SU-DHL-6 (cell line): ENCODE results near the gene THSD4.

ENCODE experiments used
- H2AFZ ChIP-seq: fragments of 200-600 bp; sonication (generic); 2 replicates; pipeline ENCODE4 v1.6.1; 2014; ENCODE audit warnings: low read depth, mild to moderate bottlenecking, moderate library complexity, mixed read lengths, antibody characterized with exemption, low read length; ENCODE audit not compliant: severe bottlenecking
- H3F3A ChIP-seq: fragments of 200-600 bp; shearing (Covaris generic); 2 replicates; pipeline ENCODE4 v1.6.0; 2016; ENCODE audit warnings: antibody characterized with exemption, mild to moderate bottlenecking; ENCODE audit not compliant: insufficient read depth
- H3K27ac ChIP-seq: fragments of 200-600 bp; sonication (generic); 2 replicates; pipeline ENCODE4 v1.5.1; 2016; ENCODE audit warnings: low read depth, mild to moderate bottlenecking, low read length, moderate library complexity, mixed read lengths
- H3K27me3 ChIP-seq: fragments of 200-600 bp; sonication (generic), shearing (Covaris generic); 2 replicates; pipeline ENCODE4 v1.6.0; 2014; ENCODE audit warnings: mild to moderate bottlenecking, low read length
- H3K36me3 ChIP-seq: fragments of 200-600 bp; sonication (generic); 2 replicates; pipeline ENCODE4 v1.6.1; 2014; ENCODE audit warnings: mild to moderate bottlenecking, low read length, mixed read lengths
- H3K4me2 ChIP-seq: fragments of 300-600, 200-600 bp; shearing (Covaris generic), sonication (generic); 2 replicates; pipeline ENCODE4 v1.6.0; 2014; ENCODE audit warnings: low read length, low read depth, mild to moderate bottlenecking; ENCODE audit not compliant: poor library complexity, severe bottlenecking
- H3K4me3 ChIP-seq: fragments of 200-600 bp; sonication (generic); 2 replicates; pipeline ENCODE4 v1.5.1; 2014; ENCODE audit warnings: antibody characterized with exemption, low read length, mild to moderate bottlenecking, mixed read lengths; ENCODE audit not compliant: insufficient read depth, poor library complexity, severe bottlenecking
- H3K79me2 ChIP-seq: fragments of 200-600 bp; sonication (generic); 2 replicates; pipeline ENCODE4 v1.6.1; 2014; ENCODE audit warnings: mild to moderate bottlenecking, low read length, moderate library complexity; ENCODE audit not compliant: insufficient read depth
- H3K9ac ChIP-seq: fragments of 200-600 bp; sonication (generic); 2 replicates; pipeline ENCODE4 v1.7.0; 2014; ENCODE audit warnings: mild to moderate bottlenecking, low read length
- H3K9me2 ChIP-seq: fragments of 200-600 bp; sonication (generic); replicated peaks from 2 replicates; pipeline ENCODE4 v1.6.1; 2014; ENCODE audit warnings: low read length; ENCODE audit not compliant: insufficient read depth
- H3K9me3 ChIP-seq: fragments of 200-600 bp; sonication (generic); 2 replicates; pipeline ENCODE4 v1.6.1; 2014; ENCODE audit warnings: low read length, mixed read lengths; ENCODE audit not compliant: insufficient read depth
- H4K20me1 ChIP-seq: fragments of 200-600 bp; sonication (generic); 2 replicates; pipeline ENCODE4 v1.6.1; 2014; ENCODE audit warnings: low read depth, mild to moderate bottlenecking, antibody characterized with exemption, low read length, moderate library complexity, mixed read lengths
- EZH2phosphoT487 ChIP-seq: fragments of 200-600 bp; sonication (generic), shearing (Covaris generic); conservative IDR thresholded peaks from 2 replicates; pipeline ENCODE4 v1.6.1; 2018; ENCODE audit warnings: mild to moderate bottlenecking, antibody characterized with exemption, low read length, moderate library complexity, mixed read lengths
- TF ChIP-seq, protein P1 (sequence below): fragments of 200-600 bp; sonication (generic); IDR thresholded peaks from one replicate; pipeline ENCODE4 v1.5.1; 2017; ENCODE audit warnings: antibody characterized with exemption, mild to moderate bottlenecking, low read length, moderate library complexity; ENCODE audit not compliant: insufficient read depth, poor library complexity, severe bottlenecking

Gene THSD4

DNA sequence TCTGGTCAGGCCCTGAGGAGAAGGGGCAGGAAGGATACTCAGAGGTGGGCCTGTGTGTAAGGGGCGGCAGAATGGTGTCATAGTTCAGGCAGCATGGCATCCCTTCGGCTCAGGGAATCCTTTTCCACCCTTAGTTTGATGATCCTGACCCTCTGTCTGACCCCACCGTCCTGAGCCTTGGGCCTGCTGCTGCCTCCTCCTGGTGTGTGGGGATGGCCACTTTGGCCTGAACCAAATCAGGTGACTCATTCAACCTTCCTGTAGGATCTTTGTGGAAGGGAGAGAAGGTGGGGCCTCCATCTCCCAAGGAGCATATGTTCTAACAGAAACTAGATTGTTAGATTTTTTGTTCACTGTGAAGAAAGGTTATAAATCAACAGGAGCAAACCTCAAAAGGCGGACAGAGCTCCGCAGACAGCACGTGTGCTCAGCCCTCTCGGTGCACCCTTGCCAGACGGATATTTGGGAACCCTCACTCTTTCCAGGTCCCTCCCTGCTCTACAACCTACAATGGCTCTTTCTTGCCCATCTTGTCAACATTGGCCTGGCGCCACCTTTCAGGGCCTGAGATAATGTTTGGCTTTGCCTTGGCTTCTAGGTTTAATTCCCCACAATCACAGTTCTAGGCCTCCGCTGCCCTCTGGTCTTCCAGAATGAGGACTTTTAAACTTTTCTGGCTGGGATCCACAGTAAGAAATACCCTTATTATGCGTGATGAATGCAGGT, 21.7 kb downstream of the THSD4 start:
- Histone ChIP-seq H3K9me2 (no peaks in the 10 kb centered on the region; the same call in 1 of the 2 replicates), H3K27me3 (no peaks in the 10 kb centered on the region), H3K9ac (no peak overlapping the region), H3K4me2 (no peak overlapping the region), H3K4me3 (no peak overlapping the region), H3K27ac (no peak overlapping the region), H4K20me1 (no peaks in the 10 kb centered on the region), H3F3A (no peaks in the 10 kb centered on the region), H2AFZ (no peak overlapping the region), H3K9me3 (no peaks in the 10 kb centered on the region), H3K79me2 (no peaks in the 10 kb centered on the region), H3K36me3 (no peaks in the 10 kb centered on the region)
- no peak for TF ChIP-seq EZH2phosphoT487
- TF ChIP-seq, protein P1, sequence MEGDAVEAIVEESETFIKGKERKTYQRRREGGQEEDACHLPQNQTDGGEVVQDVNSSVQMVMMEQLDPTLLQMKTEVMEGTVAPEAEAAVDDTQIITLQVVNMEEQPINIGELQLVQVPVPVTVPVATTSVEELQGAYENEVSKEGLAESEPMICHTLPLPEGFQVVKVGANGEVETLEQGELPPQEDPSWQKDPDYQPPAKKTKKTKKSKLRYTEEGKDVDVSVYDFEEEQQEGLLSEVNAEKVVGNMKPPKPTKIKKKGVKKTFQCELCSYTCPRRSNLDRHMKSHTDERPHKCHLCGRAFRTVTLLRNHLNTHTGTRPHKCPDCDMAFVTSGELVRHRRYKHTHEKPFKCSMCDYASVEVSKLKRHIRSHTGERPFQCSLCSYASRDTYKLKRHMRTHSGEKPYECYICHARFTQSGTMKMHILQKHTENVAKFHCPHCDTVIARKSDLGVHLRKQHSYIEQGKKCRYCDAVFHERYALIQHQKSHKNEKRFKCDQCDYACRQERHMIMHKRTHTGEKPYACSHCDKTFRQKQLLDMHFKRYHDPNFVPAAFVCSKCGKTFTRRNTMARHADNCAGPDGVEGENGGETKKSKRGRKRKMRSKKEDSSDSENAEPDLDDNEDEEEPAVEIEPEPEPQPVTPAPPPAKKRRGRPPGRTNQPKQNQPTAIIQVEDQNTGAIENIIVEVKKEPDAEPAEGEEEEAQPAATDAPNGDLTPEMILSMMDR: no peak

DNA sequence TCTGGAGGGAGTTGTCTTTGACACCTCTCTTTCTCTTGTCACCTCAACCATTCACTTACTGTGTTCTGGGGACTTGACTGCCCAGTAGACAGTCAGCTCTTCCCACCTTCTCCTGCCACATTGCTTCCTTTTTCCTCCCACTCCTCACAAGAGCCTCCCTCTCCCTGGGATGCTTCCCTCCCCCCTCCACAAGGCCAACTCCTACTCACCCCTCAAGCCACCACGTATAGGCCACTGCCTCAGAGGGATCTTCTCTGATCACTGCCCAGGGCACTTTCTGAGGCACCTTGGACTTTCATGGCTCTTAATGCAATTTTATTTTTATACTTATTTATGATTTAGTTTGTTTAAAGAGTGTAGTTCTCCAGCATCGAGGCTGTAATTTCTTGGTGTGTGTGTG, 23.2 kb downstream of the THSD4 start:
- no peak overlapping the region for H2AFZ ChIP-seq
- no peak overlapping the region for H3K4me2 ChIP-seq
- no peak overlapping the region for H3K9ac ChIP-seq
- H3K36me3 ChIP-seq: no peaks in the 10 kb centered on the region
- TF ChIP-seq EZH2phosphoT487: no peak
- TF ChIP-seq, protein P1: no peak
- H4K20me1 ChIP-seq: no peaks in the 10 kb centered on the region
- H3K27ac ChIP-seq: no peak overlapping the region
- H3K9me3 ChIP-seq: no peaks in the 10 kb centered on the region
- H3F3A ChIP-seq: no peaks in the 10 kb centered on the region
- no peaks in the 10 kb centered on the region for H3K27me3 ChIP-seq
- no peaks in the 10 kb centered on the region; the same call in 1 of the 2 replicates for H3K9me2 ChIP-seq
- H3K4me3 ChIP-seq: no peak overlapping the region
- no peaks in the 10 kb centered on the region for H3K79me2 ChIP-seq

DNA sequence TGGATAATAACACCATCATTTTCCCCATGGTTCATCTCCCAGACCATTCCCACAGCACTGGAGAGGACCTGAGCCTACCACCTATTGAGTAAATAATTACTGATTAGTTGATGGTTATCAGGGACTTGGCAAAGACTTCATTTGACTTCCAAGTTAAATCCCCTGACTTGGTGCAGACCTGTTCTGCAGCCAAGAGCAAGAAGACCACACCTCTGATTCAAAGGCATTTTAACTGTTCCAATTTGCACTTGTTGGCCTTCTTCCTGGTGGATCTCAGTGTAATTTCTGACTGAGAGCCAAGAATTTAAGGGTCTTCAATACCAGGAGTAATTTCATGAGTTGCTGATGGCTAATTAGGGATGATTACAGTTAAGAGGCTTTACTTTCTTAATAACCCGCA, 24.0 kb downstream of the THSD4 start:
- no peak overlapping the region for H3K9ac ChIP-seq
- TF ChIP-seq, protein P1: no peak
- TF ChIP-seq EZH2phosphoT487: no peak
- no peak overlapping the region for H3K4me2 ChIP-seq
- H3K79me2 ChIP-seq: no peaks in the 10 kb centered on the region
- H3K9me3 ChIP-seq: no peaks in the 10 kb centered on the region
- no peak overlapping the region for H2AFZ ChIP-seq
- no peak overlapping the region for H3K27ac ChIP-seq
- no peaks in the 10 kb centered on the region for H3F3A ChIP-seq
- no peaks in the 10 kb centered on the region for H3K27me3 ChIP-seq
- H3K36me3 ChIP-seq: no peaks in the 10 kb centered on the region
- no peaks in the 10 kb centered on the region; the same call in 1 of the 2 replicates for H3K9me2 ChIP-seq
- no peak overlapping the region for H3K4me3 ChIP-seq
- H4K20me1 ChIP-seq: no peaks in the 10 kb centered on the region
